ENCODE data around the gene ANKRD65. TPM values are rescaled to one million over a fixed set of nuclear protein-coding genes. Genes with fewer than 3 reads are reported as not detected.

The ANKRD65 gene
- total RNA-seq, 1 donor from 2014 or later: under 0.01 TPM

GRCh38 chr1:1442069-1442770, 21.1 kb upstream of the ANKRD65 start:
- no peak for DNase-seq (ENCODE audit: low read depth in 2 of 2)

- peak; percentile 34 to 65 for DNase-seq (ENCODE audit: low read depth in 2 of 2)
Measured at GRCh38 chr1:1441002-1441888, 20.2 kb upstream of the ANKRD65 start.

GRCh38 chr1:1440262-1441001, 19.4 kb upstream of the ANKRD65 start:
- DNase-seq (ENCODE audit: low read depth in 2 of 2): no peak

GRCh38 chr1:1439546-1440261, 18.6 kb upstream of the ANKRD65 start:
- DNase-seq (ENCODE audit: low read depth in 2 of 2): no peak

- DNase-seq (ENCODE audit: low read depth in 2 of 2): no peak
Measured at GRCh38 chr1:1438531-1439381, 17.7 kb upstream of the ANKRD65 start.

- DNase-seq (ENCODE audit: low read depth in 2 of 2): no peak
Measured at GRCh38 chr1:1437904-1438376, 16.9 kb upstream of the ANKRD65 start.

GRCh38 chr1:1437033-1437903, 16.2 kb upstream of the ANKRD65 start:
- DNase-seq (ENCODE audit: low read depth in 2 of 2): no peak

- no peak for DNase-seq (ENCODE audit: low read depth in 2 of 2)
Measured at GRCh38 chr1:1436630-1437032, 15.6 kb upstream of the ANKRD65 start.

GRCh38 chr1:1435911-1436629, 15.0 kb upstream of the ANKRD65 start:
- no peak for DNase-seq (ENCODE audit: low read depth in 2 of 2)

GRCh38 chr1:1435106-1435903, 14.2 kb upstream of the ANKRD65 start, which contains the start of gene VWA1:
TSS of gene VWA1 (plus strand) at chr1:1435690. CDS start at chr1:1435749, 59 bp downstream.
- DNase-seq (ENCODE audit: low read depth in 2 of 2): peak; percentile 67 to 79

- no peak for DNase-seq (ENCODE audit: low read depth in 2 of 2)
Measured at GRCh38 chr1:1434824-1435105, 13.7 kb upstream of the ANKRD65 start.

GRCh38 chr1:1434131-1434823, 13.2 kb upstream of the ANKRD65 start:
- no peak for DNase-seq (ENCODE audit: low read depth in 2 of 2)

GRCh38 chr1:1433804-1434130, 12.7 kb upstream of the ANKRD65 start:
- peak in 1 of 2 donors; percentile 67 for DNase-seq (ENCODE audit: low read depth in 2 of 2)

GRCh38 chr1:1432951-1433803, 12.1 kb upstream of the ANKRD65 start:
- DNase-seq (ENCODE audit: low read depth in 2 of 2): no peak

- no peak for DNase-seq (ENCODE audit: low read depth in 2 of 2)
Measured at GRCh38 chr1:1432274-1432950, 11.3 kb upstream of the ANKRD65 start.

GRCh38 chr1:1431845-1432273, 10.8 kb upstream of the ANKRD65 start:
- DNase-seq (ENCODE audit: low read depth in 2 of 2): no peak

Measured in lung microvascular endothelial cell (primary cell).